Hepatocyte (in vitro differentiated cells): ENCODE results near the gene NUBPL. TPM values are rescaled to one million over a fixed set of nuclear protein-coding genes. Genes with fewer than 3 reads are reported as not detected.

Experiments used
- DNase-seq: peaks from one replicate; pipeline ENCODE4 v3.0.0-alpha.2; 2016; ENCODE audit warnings: low spot score
- H2AFZ ChIP-seq: fragments of 200-600 bp; sonication (generic); 2 replicates; pipeline ENCODE4 v1.6.0; 2016; ENCODE audit warnings: antibody characterized with exemption, mild to moderate bottlenecking
- H3K27ac ChIP-seq: fragments of 200-600 bp; sonication (generic); 2 replicates; pipeline ENCODE4 v1.5.1; 2016; ENCODE audit warnings: mild to moderate bottlenecking
- H3K27me3 ChIP-seq: fragments of 200-600 bp; sonication (generic); 2 replicates; pipeline ENCODE4 v1.6.1; 2016
- H3K36me3 ChIP-seq: fragments of 200-600 bp; sonication (generic); replicated peaks from 2 replicates; pipeline ENCODE4 v1.5.1; 2016; ENCODE audit warnings: low read depth; ENCODE audit not compliant: insufficient read depth
- H3K4me1 ChIP-seq: fragments of 200-600 bp; sonication (generic); 2 replicates; pipeline ENCODE4 v1.5.1; 2016; ENCODE audit warnings: mild to moderate bottlenecking, moderate library complexity; ENCODE audit not compliant: insufficient read depth
- H3K4me2 ChIP-seq: fragments of 200-600 bp; sonication (generic); 2 replicates; pipeline ENCODE4 v1.6.0; 2016
- H3K4me3 ChIP-seq: fragments of 200-600 bp; sonication (generic); 2 replicates; pipeline ENCODE4 v1.5.1; 2016; ENCODE audit warnings: mild to moderate bottlenecking
- H3K79me2 ChIP-seq: fragments of 200-600 bp; sonication (generic); 2 replicates; pipeline ENCODE4 v1.6.0; 2017; ENCODE audit warnings: mild to moderate bottlenecking
- H3K9me2 ChIP-seq: fragments of 200-600 bp; sonication (generic); replicated peaks from 2 replicates; pipeline ENCODE4 v1.6.0; 2017; ENCODE audit warnings: mild to moderate bottlenecking; ENCODE audit not compliant: insufficient read depth
- H3K9me3 ChIP-seq: fragments of 200-600 bp; sonication (generic); 2 replicates; pipeline ENCODE4 v1.5.1; 2016; ENCODE audit warnings: low read depth, mild to moderate bottlenecking
- H4K20me1 ChIP-seq: fragments of 200-600 bp; sonication (generic); 2 replicates; pipeline ENCODE4 v1.6.0; 2016; ENCODE audit warnings: mild to moderate bottlenecking; ENCODE audit not compliant: insufficient read depth, poor library complexity, severe bottlenecking
- EZH2 ChIP-seq: fragments of 200-600 bp; sonication (generic); IDR thresholded peaks from 2 replicates; pipeline ENCODE4 v1.6.1; 2016; ENCODE audit warnings: antibody characterized with exemption, mild to moderate bottlenecking, borderline replicate concordance
- EZH2phosphoT487 ChIP-seq: fragments of 200-600 bp; sonication (generic); IDR thresholded peaks from one replicate; pipeline ENCODE4 v1.6.1; 2018; ENCODE audit warnings: antibody characterized with exemption, mild to moderate bottlenecking, low read depth, moderate library complexity; ENCODE audit not compliant: unreplicated experiment, severe bottlenecking
- WGBS: methylation state at CpG from one replicate; pipeline ENCODE4 v1.1.6; 2016; ENCODE audit warnings: low lambda C conversion rate; ENCODE audit errors: missing lambda C conversion rate; 5-methylcytosine and 5-hydroxymethylcytosine counted together
- polyA plus RNA-seq: library from polyadenylated mRNA; unstranded; fragments of >200 nt; fragmentation: Nextera tagmentation; extraction: Ambion mirVana; gene quantifications from 2 replicates; pipeline ENCODE4 v1.2.1, GENCODE V29; 2016
- total RNA-seq: library from RNA; depleted of rRNA; stranded (reverse); fragments of >200 nt; gene quantifications from 2 replicates; pipeline ENCODE4 v1.2.3, GENCODE V29; 2014
- TF ChIP-seq, protein P1 (sequence below): fragments of 200-600 bp; sonication (generic); IDR thresholded peaks from 2 replicates; pipeline ENCODE4 v1.5.1; 2016; ENCODE audit warnings: antibody characterized with exemption, mild to moderate bottlenecking; ENCODE audit not compliant: poor library complexity

NUBPL gene
- total and polyA plus RNA-seq, 2 experiments from 2014 or later, result 7.4 to 14.8 TPM

GRCh38 chr14:31881531-31882310 is 320.5 kb downstream of the NUBPL start:
- H3K4me2 ChIP-seq, result no peak overlapping the region
- TF ChIP-seq EZH2phosphoT487 (no peak), EZH2 (no peak)
- TF ChIP-seq, protein P1, sequence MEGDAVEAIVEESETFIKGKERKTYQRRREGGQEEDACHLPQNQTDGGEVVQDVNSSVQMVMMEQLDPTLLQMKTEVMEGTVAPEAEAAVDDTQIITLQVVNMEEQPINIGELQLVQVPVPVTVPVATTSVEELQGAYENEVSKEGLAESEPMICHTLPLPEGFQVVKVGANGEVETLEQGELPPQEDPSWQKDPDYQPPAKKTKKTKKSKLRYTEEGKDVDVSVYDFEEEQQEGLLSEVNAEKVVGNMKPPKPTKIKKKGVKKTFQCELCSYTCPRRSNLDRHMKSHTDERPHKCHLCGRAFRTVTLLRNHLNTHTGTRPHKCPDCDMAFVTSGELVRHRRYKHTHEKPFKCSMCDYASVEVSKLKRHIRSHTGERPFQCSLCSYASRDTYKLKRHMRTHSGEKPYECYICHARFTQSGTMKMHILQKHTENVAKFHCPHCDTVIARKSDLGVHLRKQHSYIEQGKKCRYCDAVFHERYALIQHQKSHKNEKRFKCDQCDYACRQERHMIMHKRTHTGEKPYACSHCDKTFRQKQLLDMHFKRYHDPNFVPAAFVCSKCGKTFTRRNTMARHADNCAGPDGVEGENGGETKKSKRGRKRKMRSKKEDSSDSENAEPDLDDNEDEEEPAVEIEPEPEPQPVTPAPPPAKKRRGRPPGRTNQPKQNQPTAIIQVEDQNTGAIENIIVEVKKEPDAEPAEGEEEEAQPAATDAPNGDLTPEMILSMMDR, result no peak

GRCh38 chr14:31884238-31884637 is 323.0 kb downstream of the NUBPL start:
- no peaks in the 10 kb centered on the region for H3K9me3 ChIP-seq
- no peaks in the 10 kb centered on the region for H3K9me2 ChIP-seq
- H3K27me3 ChIP-seq, result no peaks in the 10 kb centered on the region
- no peak overlapping the region for H3K4me2 ChIP-seq
- no peaks in the 10 kb centered on the region for H3K4me1 ChIP-seq
- no peaks in the 10 kb centered on the region for H3K36me3 ChIP-seq
- H3K27ac ChIP-seq, result no peak overlapping the region
- 65% methylated on average over 2 of the region's 2 CpGs for WGBS
- H3K4me3 ChIP-seq, result no peak overlapping the region
- no peaks in the 10 kb centered on the region for H4K20me1 ChIP-seq
- TF ChIP-seq, protein P1, result no peak
- TF ChIP-seq EZH2phosphoT487 (no peak), EZH2 (no peak)
- H3K79me2 ChIP-seq, result no peaks in the 10 kb centered on the region
- no peak for DNase-seq
- no peak overlapping the region for H2AFZ ChIP-seq

More at GRCh38 chr14:31881531-31882310, 320.5 kb downstream of the NUBPL start:
- H4K20me1 ChIP-seq, result no peaks in the 10 kb centered on the region
- no peaks in the 10 kb centered on the region for H3K9me3 ChIP-seq
- no peak for DNase-seq
- peak overlapping the region; percentile 32 for H3K27ac ChIP-seq
- WGBS, result 92% methylated on average over 4 of the region's 4 CpGs
- no peaks in the 10 kb centered on the region for H3K9me2 ChIP-seq
- H3K36me3 ChIP-seq, result no peaks in the 10 kb centered on the region
- no peak overlapping the region for H2AFZ ChIP-seq
- H3K27me3 ChIP-seq, result no peaks in the 10 kb centered on the region
- no peaks in the 10 kb centered on the region for H3K4me1 ChIP-seq
- no peaks in the 10 kb centered on the region for H3K79me2 ChIP-seq
- no peak overlapping the region for H3K4me3 ChIP-seq

DNA sequence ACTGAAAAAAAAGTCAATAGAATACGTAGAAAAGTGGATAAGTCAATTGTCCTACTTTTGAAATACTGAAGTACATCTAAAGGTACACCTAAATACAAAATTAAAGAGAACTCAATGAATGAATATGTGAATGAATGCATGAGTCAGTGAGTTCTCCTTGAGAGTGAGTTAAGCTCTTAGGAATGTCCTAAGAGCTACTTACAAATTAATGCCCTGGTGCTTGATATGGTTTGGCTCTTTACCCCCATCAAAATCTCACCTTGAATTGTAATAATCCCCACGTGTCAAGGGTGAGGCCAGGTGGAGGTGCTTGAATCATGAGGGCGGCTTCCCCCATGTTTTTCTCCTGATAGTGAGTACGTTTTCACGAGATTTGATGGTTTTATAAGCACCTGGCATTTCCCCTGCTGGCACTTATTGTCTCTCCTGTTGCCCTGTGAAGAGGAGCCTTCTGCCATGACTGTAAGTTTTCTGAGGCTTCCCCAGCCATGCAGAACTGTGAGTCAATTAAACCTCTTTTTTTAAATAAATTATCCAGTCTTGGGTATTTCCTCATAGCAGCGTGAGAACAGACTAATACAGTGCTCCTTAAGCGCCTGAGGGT is 323.7 kb downstream of the NUBPL start:
- H3K9me3 ChIP-seq, result no peaks in the 10 kb centered on the region
- H3K4me2 ChIP-seq, result no peak overlapping the region
- H3K4me1 ChIP-seq, result no peaks in the 10 kb centered on the region
- H4K20me1 ChIP-seq, result no peaks in the 10 kb centered on the region
- no peak overlapping the region for H2AFZ ChIP-seq
- no peaks in the 10 kb centered on the region for H3K36me3 ChIP-seq
- H3K79me2 ChIP-seq, result no peaks in the 10 kb centered on the region
- no peak overlapping the region for H3K27ac ChIP-seq
- no peaks in the 10 kb centered on the region for H3K9me2 ChIP-seq
- no peaks in the 10 kb centered on the region for H3K27me3 ChIP-seq
- DNase-seq, result no peak
- 87% methylated on average over 7 of the region's 7 CpGs for WGBS
- no peak overlapping the region for H3K4me3 ChIP-seq
- TF ChIP-seq EZH2 (no peak), EZH2phosphoT487 (no peak)

DNA sequence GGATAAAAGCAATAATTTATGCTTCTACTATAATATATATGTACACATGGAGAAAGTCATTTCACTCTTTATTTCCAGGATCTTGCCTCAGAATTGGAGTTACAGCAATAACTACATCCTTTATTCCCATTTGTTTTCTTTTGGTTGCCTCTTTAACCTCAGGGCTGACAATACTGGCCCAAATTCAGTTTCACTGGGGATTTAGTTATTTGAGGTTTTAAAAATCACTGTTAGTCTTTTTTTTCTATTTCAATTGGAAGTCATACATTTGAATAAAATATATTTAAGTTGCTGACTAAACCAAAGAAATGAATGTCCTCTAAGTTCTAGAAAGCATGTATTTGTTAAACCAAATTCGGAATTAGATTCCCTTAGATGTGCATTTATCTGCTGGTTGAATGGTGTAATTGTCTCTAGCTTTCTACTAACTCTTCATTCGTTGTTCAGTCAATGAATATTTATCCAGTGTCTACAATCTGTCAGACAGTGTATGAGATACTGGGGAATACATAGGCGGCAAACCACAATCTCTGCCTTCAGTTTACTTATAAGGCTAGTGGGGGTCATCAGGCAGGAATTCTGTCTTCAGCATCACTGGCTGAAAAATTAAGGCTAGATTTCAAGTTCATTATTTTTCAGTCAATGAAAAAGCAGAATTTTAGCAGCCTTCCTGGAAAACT is 325.1 kb downstream of the NUBPL start:
- H2AFZ ChIP-seq, result no peak overlapping the region
- H3K4me3 ChIP-seq, result no peak overlapping the region
- H3K9me3 ChIP-seq, result no peaks in the 10 kb centered on the region
- no peak for TF ChIP-seq EZH2phosphoT487
- TF ChIP-seq, protein P1, result no peak
- no peak overlapping the region for H3K4me2 ChIP-seq
- H3K79me2 ChIP-seq, result no peaks in the 10 kb centered on the region
- no peak for DNase-seq
- 89% methylated on average over 3 of the region's 3 CpGs for WGBS
- no peaks in the 10 kb centered on the region for H4K20me1 ChIP-seq
- no peaks in the 10 kb centered on the region for H3K36me3 ChIP-seq
- no peak overlapping the region for H3K27ac ChIP-seq
- H3K4me1 ChIP-seq, result no peaks in the 10 kb centered on the region
- H3K9me2 ChIP-seq, result no peaks in the 10 kb centered on the region
- no peaks in the 10 kb centered on the region for H3K27me3 ChIP-seq
